Mesothelial cell of epicardium (in vitro differentiated cells): ENCODE measurements around the gene STRIT1. TPM values are rescaled to one million over a fixed set of nuclear protein-coding genes. Genes with fewer than 3 reads are reported as not detected.

ENCODE experiments used
- DNase-seq, 2 experiments: peaks; one replicate each; pipeline ENCODE4 v3.0.0; 2021; ENCODE audit warnings: low spot score in 2 of 2; ENCODE audit not compliant: unreplicated experiment in 2 of 2
- H3K27ac Mint-ChIP-seq: 2 replicates; pipeline ENCODE4 v1.8.0; 2021; ENCODE audit warnings: mixed read lengths
- H3K27me3 Mint-ChIP-seq: 2 replicates; pipeline ENCODE4 v1.8.0; 2021; ENCODE audit warnings: low read depth, mixed read lengths
- H3K36me3 Mint-ChIP-seq: 2 replicates; pipeline ENCODE4 v1.8.0; 2021; ENCODE audit warnings: mixed read lengths
- H3K4me1 Mint-ChIP-seq: 2 replicates; pipeline ENCODE4 v1.8.0; 2021; ENCODE audit warnings: mixed read lengths
- H3K4me3 Mint-ChIP-seq: 2 replicates; pipeline ENCODE4 v1.8.0; 2021; ENCODE audit warnings: mild to moderate bottlenecking, moderate library complexity, mixed read lengths
- H3K9me3 Mint-ChIP-seq: 2 replicates; pipeline ENCODE4 v1.8.0; 2021; ENCODE audit warnings: mixed read lengths
- total RNA-seq: library from RNA; stranded (reverse); gene quantifications from 3 replicates; pipeline ENCODE4 v1.2.1, GENCODE V29; 2021
- TF ChIP-seq, protein P1 (sequence below): fragments of 200-600 bp; sonication (generic); IDR thresholded peaks from one replicate; pipeline ENCODE4 v1.5.0; 2021; ENCODE audit warnings: antibody characterized with exemption; ENCODE audit not compliant: unreplicated experiment

STRIT1 gene
- total RNA-seq, 1 donor from 2014 or later = not detected

DNA sequence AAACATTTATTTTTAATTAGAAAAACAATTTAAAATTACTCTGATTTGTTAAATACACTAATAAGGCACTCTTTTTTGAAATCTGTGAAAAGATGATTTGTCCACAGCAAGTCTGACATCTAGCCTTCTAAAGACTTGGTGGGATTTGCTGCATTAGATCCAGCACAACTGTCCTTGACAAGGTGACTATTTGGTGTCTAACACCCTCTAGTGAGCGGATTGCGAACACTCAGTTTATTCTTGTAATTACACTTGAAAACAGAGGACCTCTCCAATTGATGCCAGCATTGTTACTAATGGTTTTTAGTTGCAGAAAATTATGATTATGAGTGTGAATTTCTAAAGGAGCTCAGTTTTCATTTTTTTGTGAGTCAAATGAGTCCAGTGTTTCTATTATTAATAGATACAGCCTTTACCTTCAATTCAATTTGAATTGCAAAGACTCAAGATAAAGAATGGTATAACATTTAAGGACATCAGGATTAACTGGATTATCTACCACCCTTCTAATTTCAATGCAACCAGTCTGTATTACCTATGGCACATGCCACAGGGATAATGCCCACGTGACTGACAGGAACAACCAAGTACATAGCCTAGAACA is 29.7 kb upstream of the STRIT1 start:
- no peak overlapping the region for H3K4me3 Mint-ChIP-seq
- H3K36me3 Mint-ChIP-seq = no peaks in the 10 kb centered on the region
- peaks cover 12% of the 10 kb centered on the region for H3K4me1 Mint-ChIP-seq
- DNase-seq = no peak
- no peaks in the 10 kb centered on the region for H3K9me3 Mint-ChIP-seq
- no peaks in the 10 kb centered on the region for H3K27me3 Mint-ChIP-seq
- TF ChIP-seq, protein P1, sequence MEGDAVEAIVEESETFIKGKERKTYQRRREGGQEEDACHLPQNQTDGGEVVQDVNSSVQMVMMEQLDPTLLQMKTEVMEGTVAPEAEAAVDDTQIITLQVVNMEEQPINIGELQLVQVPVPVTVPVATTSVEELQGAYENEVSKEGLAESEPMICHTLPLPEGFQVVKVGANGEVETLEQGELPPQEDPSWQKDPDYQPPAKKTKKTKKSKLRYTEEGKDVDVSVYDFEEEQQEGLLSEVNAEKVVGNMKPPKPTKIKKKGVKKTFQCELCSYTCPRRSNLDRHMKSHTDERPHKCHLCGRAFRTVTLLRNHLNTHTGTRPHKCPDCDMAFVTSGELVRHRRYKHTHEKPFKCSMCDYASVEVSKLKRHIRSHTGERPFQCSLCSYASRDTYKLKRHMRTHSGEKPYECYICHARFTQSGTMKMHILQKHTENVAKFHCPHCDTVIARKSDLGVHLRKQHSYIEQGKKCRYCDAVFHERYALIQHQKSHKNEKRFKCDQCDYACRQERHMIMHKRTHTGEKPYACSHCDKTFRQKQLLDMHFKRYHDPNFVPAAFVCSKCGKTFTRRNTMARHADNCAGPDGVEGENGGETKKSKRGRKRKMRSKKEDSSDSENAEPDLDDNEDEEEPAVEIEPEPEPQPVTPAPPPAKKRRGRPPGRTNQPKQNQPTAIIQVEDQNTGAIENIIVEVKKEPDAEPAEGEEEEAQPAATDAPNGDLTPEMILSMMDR = peak; percentile 68
- no peak overlapping the region for H3K27ac Mint-ChIP-seq

DNA sequence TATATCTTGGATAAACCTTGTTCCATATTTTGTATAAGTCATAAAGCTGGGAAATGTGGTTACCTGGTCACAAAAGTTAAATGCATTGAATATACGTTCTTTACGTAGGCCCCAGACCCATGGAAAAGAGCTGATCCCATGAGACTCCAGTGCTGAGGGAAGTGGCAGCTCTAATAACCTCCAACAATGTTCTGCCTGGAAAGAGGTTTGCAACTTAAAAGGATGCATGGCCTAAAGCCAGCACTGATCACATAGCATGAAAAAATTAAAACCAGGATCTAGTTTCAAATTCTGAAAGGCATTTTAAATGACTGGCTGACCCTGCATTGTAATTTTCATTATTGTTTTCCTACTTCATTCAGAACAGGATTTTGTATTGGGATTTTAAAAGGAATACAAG is 27.9 kb upstream of the STRIT1 start:
- no peak overlapping the region for H3K4me3 Mint-ChIP-seq
- peaks cover 8% of the 10 kb centered on the region for H3K4me1 Mint-ChIP-seq
- no peaks in the 10 kb centered on the region for H3K9me3 Mint-ChIP-seq
- H3K27ac Mint-ChIP-seq = no peak overlapping the region
- H3K36me3 Mint-ChIP-seq = no peaks in the 10 kb centered on the region
- TF ChIP-seq, protein P1 = no peak
- no peak for DNase-seq
- no peaks in the 10 kb centered on the region for H3K27me3 Mint-ChIP-seq

DNA sequence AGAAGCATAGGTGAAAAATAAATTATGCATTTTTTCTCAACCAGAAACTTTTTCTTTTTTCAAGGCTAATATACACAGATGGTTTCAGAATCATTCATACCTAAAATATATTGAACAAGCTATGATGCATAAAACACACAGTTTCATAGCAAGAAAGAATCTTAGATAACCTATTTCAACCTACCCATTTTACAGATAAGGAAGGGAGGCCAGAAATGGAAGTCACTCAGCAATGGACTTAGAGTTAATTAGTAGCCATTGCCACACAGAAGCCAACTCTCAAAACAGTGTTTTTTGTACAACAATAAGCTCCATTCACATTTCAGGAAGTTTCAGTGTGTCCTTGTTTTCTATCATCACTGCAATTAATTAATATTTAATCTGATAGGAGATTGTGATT is 27.5 kb upstream of the STRIT1 start:
- H3K27me3 Mint-ChIP-seq = no peaks in the 10 kb centered on the region
- TF ChIP-seq, protein P1 = no peak
- peaks cover 8% of the 10 kb centered on the region for H3K4me1 Mint-ChIP-seq
- no peaks in the 10 kb centered on the region for H3K9me3 Mint-ChIP-seq
- no peak overlapping the region for H3K4me3 Mint-ChIP-seq
- no peak overlapping the region for H3K27ac Mint-ChIP-seq
- H3K36me3 Mint-ChIP-seq = no peaks in the 10 kb centered on the region
- no peak for DNase-seq

DNA sequence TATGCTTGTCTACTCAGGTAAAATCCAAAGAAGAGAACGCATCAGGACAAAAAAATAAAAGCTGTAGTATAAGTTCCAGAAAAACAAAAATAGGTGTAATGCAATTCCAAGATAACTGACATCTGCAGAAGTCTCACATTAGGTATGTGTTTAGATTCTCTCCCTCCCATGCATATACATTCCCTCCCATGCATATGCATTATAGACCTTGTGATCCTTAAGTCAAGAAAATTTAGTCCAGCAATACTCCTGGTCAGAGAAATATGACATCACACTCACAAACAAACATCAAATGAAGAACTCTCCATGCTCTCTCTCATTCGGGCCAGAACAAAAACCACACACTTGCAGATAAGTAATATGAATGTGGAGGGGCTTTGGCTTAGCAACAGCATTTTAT is 25.3 kb upstream of the STRIT1 start:
- H3K9me3 Mint-ChIP-seq = no peaks in the 10 kb centered on the region
- H3K4me1 Mint-ChIP-seq = peaks cover 8% of the 10 kb centered on the region
- H3K36me3 Mint-ChIP-seq = no peaks in the 10 kb centered on the region
- no peak for DNase-seq
- no peak overlapping the region for H3K27ac Mint-ChIP-seq
- TF ChIP-seq, protein P1 = no peak
- H3K27me3 Mint-ChIP-seq = no peaks in the 10 kb centered on the region
- H3K4me3 Mint-ChIP-seq = no peak overlapping the region

DNA sequence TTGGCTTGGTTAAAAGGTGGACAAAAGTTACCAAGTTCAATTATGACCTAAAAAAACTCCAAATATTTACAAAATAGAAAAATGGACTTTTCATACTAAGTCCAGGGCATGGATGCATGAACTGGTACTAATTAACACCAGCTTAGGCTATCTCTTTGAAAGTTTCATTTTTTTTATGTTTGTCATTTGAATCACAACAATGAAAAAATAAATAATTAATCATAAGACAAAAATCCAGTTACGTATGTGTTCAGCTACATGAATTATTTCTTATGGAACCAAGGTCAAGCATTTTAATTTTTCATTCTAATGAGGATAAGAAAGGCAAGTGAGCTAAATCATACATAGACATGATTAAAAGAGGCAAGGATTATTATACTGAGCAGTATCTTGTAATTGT is 23.7 kb upstream of the STRIT1 start:
- TF ChIP-seq, protein P1 = no peak
- no peak overlapping the region for H3K27ac Mint-ChIP-seq
- H3K36me3 Mint-ChIP-seq = no peaks in the 10 kb centered on the region
- H3K4me1 Mint-ChIP-seq = peaks cover 15% of the 10 kb centered on the region
- no peak for DNase-seq
- H3K9me3 Mint-ChIP-seq = no peaks in the 10 kb centered on the region
- H3K27me3 Mint-ChIP-seq = no peaks in the 10 kb centered on the region
- no peak overlapping the region for H3K4me3 Mint-ChIP-seq

DNA sequence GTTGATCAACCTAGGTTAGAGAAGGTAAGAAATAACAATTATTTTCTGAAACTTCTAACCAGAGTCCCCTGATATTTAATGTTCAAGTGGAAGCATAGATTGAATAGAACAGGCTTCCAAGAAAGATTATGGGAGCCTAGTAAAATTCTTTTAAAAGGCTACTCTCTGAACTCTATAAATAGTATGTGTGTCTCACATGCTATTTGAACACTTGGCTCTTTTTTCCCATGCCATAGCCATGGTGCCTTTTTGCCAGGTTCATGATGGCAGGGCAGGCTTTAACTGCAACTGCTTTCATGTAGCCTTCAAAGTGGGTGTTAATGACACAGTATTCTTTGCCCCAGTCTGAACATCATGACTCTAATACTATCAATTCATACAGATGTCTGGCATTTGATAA is 22.9 kb upstream of the STRIT1 start:
- peaks cover 10% of the 10 kb centered on the region for H3K4me1 Mint-ChIP-seq
- no peaks in the 10 kb centered on the region for H3K36me3 Mint-ChIP-seq
- TF ChIP-seq, protein P1 = no peak
- H3K9me3 Mint-ChIP-seq = no peaks in the 10 kb centered on the region
- no peak for DNase-seq
- no peaks in the 10 kb centered on the region for H3K27me3 Mint-ChIP-seq
- H3K4me3 Mint-ChIP-seq = no peak overlapping the region
- no peak overlapping the region for H3K27ac Mint-ChIP-seq
